Stimulated activated CD4-positive, alpha-beta T cell treated with anti-CD3 and anti-CD28 coated beads, Interleukin-12 subunit alpha, Interleukin-12 subunit beta, amount 100 ng/mL, for 4 hours (primary cell): ENCODE data around the gene NUBP2.
A peak's percentile ranks its signal among the peaks of the same experiment; 100 is the strongest.

ENCODE experiments used
- DNase-seq: peaks from one replicate; pipeline ENCODE4 v3.0.0-alpha.2; 2020

NUBP2 gene

GRCh38 chr16:1782408-1783264, at the start of gene NUBP2, which contains the start of gene SPSB3:
NUBP2 (plus strand) TSS chr16:1782960; CDS start chr16:1783021, 61 bp downstream.
SPSB3 (minus strand) TSS chr16:1782571; CDS start chr16:1781483, 1,088 bp downstream.
- DNase-seq: peak; percentile 96

DNA sequence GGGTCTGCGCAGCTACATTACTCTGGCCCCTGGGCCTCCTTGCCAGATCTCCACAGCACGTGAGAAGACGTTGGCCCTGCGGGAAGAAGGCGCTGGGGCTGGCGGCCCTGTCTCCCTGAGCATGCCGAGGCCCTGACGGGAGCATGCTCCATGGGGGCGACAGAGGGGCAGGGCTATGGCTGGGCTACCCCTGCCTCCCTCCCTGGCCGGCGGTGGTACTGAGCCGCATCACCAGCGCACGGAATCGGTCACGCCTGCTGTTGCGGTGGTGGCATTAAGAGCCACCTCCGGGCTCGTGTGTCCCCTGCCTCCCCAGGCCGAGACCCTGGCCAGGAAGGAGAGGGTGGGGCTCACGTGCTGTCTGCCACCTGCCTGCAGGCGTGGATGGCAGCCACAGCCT, 48.6 kb upstream of the NUBP2 start:
- no peak for DNase-seq

GRCh38 chr16:1734816-1735215, 47.9 kb upstream of the NUBP2 start:
- DNase-seq: no peak

DNA sequence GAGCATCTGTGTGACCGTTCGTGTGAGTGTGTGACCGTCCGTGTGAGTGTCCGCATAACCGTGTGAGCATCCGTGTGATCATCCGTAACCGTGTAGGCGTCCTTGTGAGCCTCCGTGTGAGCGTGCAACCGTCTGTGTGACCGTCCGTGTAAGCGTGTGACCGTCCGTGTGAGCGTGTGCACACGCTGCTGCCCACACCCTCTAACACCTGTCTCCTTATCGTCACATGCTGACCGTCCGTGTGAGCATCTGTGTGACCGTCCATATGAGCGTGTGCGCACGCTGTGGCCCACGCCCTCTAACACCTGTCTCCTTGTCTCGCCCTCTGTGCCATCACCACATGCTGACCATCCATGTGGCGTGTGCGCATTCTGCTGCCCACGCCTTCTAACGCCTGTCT, 42.5 kb upstream of the NUBP2 start:
- DNase-seq: no peak

DNA sequence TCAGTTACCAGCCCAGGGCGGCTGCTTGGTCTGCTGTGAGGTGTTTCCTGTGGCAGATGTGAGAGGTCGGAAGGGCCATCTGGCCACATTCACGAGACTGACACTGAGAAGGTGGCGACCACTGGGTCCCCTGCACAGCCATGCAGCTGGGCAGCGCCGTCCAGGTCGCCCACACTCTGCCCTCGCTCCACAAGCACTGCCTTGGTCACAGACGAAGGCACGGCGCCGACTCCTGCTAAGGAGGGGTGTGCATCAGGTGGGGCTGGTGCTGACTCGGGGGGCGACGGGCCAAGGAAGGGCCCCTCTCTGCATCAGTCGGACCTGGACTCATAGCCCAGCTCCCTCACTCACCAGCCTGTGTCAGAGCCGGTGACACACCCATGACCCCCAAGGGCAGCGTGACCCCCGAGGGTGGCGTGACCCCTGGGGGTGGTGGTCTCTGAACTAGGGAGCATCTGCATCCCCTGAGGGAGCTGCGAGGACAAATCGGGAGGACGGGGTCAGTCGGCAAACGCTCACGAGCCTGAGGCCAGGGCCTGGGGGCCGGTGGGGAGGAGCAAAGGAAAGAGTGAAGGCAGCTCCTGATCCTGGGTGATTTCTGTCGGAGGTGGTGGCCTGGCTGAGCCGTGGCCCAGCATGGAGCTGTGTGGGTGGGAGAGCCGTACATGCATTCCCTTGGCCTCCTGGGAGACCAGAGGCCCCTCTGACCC, 41.8 kb upstream of the NUBP2 start:
- DNase-seq: no peak

- no peak for DNase-seq
Measured at GRCh38 chr16:1741553-1742165, 41.1 kb upstream of the NUBP2 start.

GRCh38 chr16:1743376-1744337, 39.1 kb upstream of the NUBP2 start:
- no peak for DNase-seq

DNA sequence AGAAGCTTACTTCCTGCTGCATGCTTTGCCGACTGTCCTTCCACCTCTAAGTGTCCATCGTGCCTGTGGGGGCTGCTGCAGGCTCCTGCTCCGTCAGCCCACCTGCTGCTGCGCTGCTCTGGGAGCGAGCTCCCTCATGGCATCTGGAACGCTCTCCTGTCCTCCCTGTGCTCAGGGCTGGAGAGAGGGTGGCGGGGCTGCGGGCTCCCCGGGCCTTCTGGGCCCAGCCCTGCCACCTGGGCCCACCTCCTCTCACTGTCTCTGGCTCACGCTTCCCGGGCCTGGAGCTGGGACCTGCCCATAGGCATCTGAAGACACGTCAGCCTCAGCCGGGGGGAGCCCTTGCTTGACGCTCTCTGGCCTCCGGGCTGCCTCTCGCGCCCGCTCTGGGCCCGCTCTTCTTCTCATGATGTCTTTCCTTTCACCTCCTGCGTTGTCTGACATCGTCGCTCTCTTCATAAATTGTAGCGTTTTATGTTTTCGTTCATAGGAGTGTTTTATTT, 38.4 kb upstream of the NUBP2 start:
- DNase-seq: no peak

GRCh38 chr16:1745181-1745899, 37.4 kb upstream of the NUBP2 start:
- no peak for DNase-seq

DNA sequence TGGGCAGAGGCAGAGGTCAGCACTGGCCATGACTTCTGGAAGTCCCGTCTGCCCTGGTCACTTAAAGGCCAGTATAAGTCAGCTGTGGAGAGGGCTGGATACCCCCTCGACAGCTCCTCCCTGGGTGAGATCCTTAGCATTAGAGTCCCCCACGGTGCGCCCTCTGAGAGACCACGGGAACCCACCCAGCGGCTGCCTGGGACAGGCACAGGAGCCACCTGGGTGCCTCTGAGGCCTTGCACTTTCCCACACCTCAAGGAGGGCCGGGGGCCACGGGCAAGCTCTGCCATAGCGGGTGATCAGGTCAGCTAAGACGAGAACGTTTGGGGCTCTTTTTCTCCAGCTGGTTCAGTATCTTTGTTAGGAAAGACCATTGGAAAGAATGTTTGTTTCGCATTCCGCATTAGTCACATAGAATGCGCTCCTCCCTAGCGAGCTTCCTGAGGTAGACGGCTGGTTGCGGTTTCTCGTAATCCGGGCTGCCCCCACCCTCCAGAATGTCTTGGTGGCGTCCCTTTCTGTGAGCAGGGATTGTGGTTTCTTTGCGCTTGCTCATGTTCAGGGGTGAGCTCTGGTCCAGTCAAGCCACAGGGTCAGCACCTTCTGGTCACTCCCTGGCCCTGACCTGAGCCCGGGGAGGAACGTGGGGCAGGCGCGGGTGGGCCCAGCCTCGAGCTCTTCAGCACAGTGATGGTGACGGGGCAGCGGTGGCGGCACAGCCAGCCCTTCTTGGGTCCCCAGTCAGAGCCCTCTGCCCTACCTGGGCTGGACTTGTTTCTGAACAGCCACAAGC, 36.7 kb upstream of the NUBP2 start:
- no peak for DNase-seq

DNA sequence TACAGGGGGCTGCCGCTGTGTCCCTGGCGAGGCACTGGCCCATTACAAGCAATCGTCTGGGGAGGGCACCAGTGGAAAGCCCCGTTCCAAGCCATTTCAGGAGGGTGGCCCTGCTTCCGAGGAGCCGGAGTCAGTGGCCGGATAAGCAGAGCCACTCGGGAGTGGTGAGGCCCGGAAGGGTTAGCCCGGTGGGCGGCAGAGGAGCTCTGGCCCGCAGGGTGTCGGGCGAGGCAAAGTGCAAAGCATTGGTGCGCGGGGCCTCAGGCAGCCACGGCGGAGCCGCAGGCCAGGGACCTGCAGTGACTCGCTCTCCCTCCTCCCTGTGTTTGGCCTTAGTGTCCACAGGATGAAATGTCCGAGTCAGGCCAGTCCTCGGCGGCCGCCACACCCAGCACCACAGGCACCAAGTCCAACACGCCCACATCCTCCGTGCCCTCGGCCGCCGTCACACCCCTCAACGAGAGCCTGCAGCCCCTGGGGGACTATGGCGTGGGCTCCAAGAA, 36.0 kb upstream of the NUBP2 start:
- no peak for DNase-seq

GRCh38 chr16:1747934-1748333, 34.8 kb upstream of the NUBP2 start:
- no peak for DNase-seq

DNA sequence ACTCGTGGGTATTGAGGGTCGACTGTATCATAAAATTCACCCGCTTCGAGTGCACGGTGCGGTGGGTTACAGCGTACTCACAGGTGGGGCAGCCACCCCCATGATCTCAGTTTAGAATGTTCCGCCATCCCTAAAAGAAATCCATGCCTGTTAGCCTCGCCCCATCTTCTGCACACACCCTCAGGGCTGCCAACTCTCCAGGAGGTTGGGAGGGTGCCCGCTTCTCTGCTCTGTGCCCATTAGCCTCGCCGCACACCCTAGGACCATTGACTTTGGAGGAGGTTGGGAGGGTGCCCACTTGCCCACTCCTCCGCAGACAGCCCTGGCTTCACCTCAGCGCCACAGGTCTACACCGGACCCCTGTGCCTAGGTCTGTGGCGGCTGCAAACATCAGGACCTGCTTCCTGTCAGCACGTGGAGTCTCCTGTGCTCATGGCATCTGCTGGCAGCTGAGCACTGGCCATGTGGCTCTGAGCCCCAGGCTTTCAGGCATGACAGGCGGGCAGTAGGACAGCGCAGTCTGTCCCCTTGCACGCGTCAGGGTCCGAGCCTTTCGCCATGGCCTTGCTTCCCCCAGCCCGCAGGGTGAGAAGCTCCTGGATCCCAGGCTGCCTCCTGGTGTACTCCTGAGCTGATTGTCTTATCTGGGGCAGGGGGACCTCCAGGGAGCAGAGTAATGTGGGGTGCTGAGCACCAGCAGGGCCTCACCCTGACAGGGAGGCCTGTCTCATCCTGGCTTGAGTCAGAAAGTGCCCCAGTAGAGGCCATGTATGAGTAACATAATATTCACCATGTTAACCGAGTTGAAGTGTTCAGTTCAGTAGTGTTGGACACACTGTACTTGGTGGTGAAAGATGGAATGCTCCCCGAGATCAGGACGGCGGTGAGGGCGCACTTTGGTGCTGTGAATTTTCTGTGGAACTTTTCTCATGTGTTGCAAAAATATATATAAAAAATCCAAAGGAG, 33.3 kb upstream of the NUBP2 start:
- DNase-seq: no peak

DNA sequence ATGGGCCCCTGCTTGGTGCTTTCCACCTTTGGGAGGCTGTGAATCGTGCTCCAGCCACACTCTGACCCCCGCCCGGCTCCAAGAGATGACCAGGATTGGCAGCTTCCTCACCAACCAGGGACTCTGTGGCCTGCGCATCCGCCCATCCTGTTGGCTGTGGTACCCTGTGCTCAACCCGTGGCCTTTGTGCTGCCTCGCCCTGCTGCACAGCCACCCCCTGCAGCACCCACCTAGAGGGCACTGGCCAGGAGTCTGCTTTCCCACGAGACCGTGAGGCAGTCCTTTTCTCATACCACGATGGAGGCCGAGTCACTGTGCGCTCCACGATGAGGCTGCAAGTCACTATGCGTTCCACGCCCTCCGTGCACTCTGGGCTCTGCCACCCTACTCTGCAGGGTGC, 30.8 kb upstream of the NUBP2 start:
- DNase-seq: no peak

- no peak for DNase-seq
Measured at GRCh38 chr16:1752853-1753252, 29.9 kb upstream of the NUBP2 start.

DNA sequence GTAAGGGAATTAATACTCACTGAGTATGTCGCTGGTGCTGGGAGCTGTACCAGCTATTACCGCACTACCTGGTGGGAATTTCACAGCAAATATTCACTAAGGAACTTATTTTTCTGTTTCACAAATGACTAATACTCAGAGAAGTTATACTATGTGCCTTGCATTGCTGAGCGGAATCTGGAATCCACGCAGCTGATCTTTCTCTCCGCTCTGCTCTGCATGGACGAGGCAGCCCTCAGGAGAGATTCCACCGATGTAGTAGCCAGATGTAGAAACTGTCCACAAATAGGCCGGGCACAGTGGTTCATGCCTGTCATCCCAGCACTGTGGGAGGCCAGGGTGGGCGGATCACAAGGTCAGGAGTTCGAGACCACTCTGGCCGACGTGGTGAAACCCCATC, 28.6 kb upstream of the NUBP2 start:
- DNase-seq: no peak

DNA sequence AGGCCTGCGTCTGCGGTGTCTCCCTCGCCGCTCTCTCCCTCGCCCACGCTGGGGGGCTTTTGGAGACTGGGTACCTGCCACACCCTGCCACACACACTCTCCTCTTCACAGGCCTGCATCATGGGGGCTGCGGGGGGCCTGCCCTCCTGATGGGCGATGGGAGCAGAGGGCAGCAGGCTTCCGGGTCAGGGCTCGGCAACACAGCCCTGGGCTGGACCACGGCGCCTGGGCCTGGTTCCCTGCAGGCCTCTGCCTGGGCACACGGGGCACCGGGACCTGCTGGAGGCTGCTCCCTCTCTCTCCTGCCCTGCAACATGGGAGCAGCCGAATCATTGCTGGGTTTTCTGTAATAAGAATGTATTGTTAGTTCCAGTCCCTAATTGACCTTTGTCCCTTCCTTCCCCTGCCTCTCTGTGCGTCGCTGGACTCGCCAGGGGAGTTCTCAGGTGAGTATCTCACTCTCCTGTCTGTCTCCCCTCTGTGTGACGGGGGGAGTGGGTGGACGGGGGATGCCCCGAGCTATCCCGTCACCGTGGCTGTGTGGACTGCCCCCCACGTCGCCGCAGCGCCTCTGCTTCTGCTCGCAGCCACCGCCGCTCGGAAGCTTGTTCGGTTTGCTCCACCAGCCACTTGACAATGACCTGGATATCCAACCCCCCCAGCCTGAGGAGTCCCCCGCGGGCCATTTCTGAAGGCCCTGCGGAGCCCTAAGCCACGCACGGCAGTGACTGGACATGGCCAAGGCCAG, 24.9 kb upstream of the NUBP2 start:
- no peak for DNase-seq

GRCh38 chr16:1758923-1759322, 23.8 kb upstream of the NUBP2 start:
- DNase-seq: no peak

DNA sequence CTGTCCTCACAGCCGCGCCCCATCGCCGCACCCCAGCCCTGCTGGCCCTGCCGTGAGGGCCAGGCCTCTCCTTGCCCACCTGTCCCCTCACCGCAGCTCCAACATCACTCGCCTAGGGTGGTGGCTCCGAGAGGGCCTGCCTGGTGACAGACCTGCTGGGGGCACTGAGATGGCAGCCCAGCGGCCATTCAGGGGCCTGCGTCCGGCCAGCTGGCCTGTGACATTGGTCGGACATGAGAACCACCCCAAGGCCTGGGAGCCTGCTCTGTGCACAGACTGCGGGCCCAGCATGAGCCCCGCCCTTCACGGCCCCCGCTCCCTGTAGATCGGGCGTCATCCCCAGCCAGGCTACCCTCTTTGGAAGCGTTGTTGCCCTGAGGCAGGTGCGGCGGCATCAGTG, 23.2 kb upstream of the NUBP2 start:
- DNase-seq: no peak
